SK-N-SH treated with all-trans-retinoic acid at 6 μM for 48 hours (cell line): ENCODE measurements around the gene RXRG.

Experiments used
- CSDC2 ChIP-seq: fragments of 250-450 bp; sonication (Bioruptor Pico); IDR thresholded peaks from 2 replicates; pipeline ENCODE4 v1.5.0; 2020; ENCODE audit warnings: mild to moderate bottlenecking, moderate library complexity
- OSR1 ChIP-seq: fragments of 250-450 bp; sonication (Bioruptor Pico); IDR thresholded peaks from 2 replicates; pipeline ENCODE4 v1.8.0; 2022; ENCODE audit warnings: moderate library complexity, mild to moderate bottlenecking, inconsistent platforms
- PATZ1 ChIP-seq: fragments of 250-450 bp; sonication (Bioruptor Pico); IDR thresholded peaks from 2 replicates; pipeline ENCODE4 v1.8.0; 2020; ENCODE audit warnings: mild to moderate bottlenecking, moderate library complexity, borderline replicate concordance
- PPARA ChIP-seq: fragments of 250-450 bp; sonication (Bioruptor Pico); IDR thresholded peaks from 2 replicates; pipeline ENCODE4 v1.5.0; 2020; ENCODE audit warnings: mild to moderate bottlenecking, borderline replicate concordance
- TCF4 ChIP-seq: fragments of 250-450 bp; sonication (Bioruptor Pico); IDR thresholded peaks from 2 replicates; pipeline ENCODE4 v1.8.0; 2021; ENCODE audit warnings: mild to moderate bottlenecking, moderate library complexity, borderline replicate concordance
- TOX ChIP-seq: fragments of 250-450 bp; sonication (Bioruptor Pico); IDR thresholded peaks from 2 replicates; pipeline ENCODE4 v1.8.0; 2021; ENCODE audit warnings: mild to moderate bottlenecking, moderate library complexity, borderline replicate concordance
- ZFP3 ChIP-seq: fragments of 250-450 bp; sonication (Bioruptor Pico); IDR thresholded peaks from 2 replicates; pipeline ENCODE4 v1.5.0; 2020; ENCODE audit warnings: mild to moderate bottlenecking, moderate library complexity
- ZFP30 ChIP-seq: fragments of 450-650 bp; formaldehyde crosslinking; IDR thresholded peaks from 2 replicates; pipeline ENCODE4 v1.5.0; 2022; ENCODE audit warnings: mild to moderate bottlenecking, moderate library complexity
- ZNF8 ChIP-seq: fragments of 450-650 bp; formaldehyde crosslinking; IDR thresholded peaks from 2 replicates; pipeline ENCODE4 v1.5.0; 2020; ENCODE audit warnings: mild to moderate bottlenecking, moderate library complexity

DNA sequence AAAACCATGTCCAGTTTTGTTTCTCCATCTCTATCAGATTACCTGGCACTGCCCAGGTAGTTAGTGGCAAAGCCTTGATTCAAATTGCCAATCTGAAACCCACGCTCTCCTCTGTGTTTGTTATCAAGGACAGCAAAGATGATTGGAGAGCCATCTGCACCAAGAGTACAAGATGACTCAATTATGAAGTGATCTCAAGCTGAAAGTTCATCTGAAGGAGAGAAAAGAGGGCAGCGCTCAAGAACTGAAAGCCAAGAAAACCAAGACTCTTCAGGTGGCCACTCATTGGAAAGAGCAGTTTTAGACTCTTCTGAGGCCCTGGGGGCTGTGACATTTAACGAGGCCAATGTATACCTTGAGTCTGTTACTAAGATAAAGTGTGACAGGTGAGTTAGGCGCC, 13.8 kb downstream of the RXRG start:
- TF ChIP-seq PPARA (CRISPR knock-in tag) (no peak), ZFP3 (CRISPR knock-in tag) (no peak), ZFP30 (no peak), PATZ1 (CRISPR knock-in tag) (no peak), TCF4 (CRISPR knock-in tag) (no peak), OSR1 (CRISPR knock-in tag) (no peak), TOX (CRISPR knock-in tag) (no peak), CSDC2 (no peak), ZNF8 (CRISPR knock-in tag) (no peak)
